Skeletal muscle cell (primary cell): ENCODE data around the gene IL9.
A peak's percentile ranks its signal among the peaks of the same experiment; 100 is the strongest.

Source experiments
- DNase-seq: peaks from one replicate; pipeline ENCODE4 v3.0.0-alpha.2; 2010; ENCODE audit warnings: low read depth
- H3K4me3 ChIP-seq: 2 replicates; pipeline ENCODE4 v1.5.1; 2011; ENCODE audit warnings: low read depth, mild to moderate bottlenecking, control low read depth, low read length, moderate library complexity

IL9 gene

DNA sequence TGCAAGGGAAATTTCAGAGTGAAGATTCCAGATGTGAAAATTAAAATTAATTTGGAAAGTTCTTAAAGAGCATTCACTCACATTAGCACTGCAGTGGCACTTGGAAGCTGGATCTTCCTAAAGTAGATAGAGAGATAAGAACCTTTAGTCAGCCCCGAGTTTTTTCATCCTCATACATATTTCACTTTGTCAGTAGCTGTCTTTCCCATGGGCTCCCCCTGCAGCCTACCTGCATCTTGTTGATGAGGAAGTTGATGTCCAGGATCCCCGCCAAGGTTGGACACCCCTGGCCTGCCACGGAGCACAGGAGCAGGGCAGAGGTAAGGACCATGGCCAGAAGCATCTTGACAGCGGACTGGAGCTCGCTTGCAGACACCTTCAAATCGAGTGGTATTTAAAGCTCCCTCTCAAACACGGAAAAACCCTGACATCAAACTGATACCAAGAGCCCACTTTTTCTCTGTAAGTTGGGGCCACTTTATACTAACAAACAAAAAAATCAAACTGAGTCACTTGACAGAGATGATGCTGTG is at the start of gene IL9:
TSS of gene IL9 (minus strand) at position 368 of the 533 bp plus-strand sequence. CDS start at position 343, 25 bp downstream.
- H3K4me3 ChIP-seq: no peak within 1 kb of the TSS
- DNase-seq: no peak

DNA sequence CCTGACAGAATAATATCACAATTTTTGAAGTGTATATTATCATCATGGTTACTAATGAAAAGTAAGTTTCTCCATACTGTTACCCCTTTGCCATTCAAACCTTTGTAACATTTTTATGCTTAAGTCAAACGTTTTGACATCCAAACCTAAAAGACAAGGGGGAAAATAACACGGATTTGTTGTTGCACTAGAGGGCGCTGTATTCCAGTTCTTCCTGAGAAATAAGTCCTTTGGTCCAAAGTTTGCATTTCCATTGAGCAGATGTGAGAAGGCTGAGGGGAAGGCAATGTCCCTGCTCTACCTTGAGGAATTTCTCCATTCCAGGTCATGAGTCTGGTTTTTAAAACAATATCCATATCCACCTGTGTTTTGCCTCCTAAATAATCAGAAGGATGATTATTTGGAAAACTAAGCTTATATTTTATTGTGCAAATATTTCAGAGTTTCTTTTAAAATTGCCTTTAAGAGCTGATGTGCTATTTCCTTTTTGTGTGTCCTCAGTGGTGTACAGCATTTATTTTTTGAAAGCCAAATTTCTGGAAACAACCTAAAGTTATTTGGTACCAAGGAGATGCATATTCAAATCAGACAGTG is 49.4 kb upstream of the IL9 start:
- DNase-seq: peak; percentile 54
- H3K4me3 ChIP-seq: no peak overlapping the region

DNA sequence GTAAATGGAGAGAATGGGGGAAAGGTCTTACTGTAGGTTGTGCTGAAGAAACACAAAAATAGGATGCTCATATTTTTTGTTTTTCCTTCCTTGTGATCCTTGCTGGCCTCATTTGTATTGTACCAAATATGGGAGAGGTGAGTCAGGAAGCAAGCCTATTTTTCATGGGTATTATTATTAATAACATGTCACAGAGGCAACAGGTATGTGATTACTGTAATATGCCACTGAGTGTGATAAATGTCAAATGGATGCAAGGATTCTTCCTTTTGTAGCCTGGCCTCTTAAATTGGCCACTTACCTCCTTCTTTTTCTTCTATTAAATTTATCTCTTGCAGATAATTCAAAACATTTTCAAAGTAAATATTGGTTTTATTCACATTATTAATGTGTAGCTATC is 48.9 kb upstream of the IL9 start:
- DNase-seq: no peak
- H3K4me3 ChIP-seq: no peak overlapping the region

DNA sequence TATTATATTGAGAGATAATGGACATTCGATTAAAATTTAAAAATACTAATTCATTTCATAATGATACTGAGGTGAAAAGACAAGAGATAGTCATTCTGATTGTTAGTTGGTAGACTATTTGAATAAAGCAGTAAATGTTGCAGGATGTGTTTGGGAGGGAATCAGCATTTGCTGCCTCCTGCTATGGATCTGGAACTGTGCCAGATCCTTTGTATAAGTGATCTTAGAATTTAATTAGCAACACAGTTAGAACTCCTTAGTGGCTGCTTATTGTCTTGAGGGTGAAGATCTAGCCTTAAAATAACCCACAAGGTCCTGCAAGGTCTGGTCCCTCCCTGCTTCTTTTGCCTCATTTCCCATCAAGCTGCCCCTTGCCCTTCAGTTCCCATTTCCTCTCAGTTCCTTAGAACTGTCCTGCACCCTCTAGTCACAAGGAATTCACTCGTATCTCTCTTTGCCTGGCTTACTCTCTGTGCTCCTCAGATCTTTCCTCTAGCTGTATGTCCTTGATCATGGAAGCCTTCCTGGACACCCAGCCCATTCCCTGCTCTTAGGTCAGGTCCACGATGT is 46.6 kb upstream of the IL9 start:
- H3K4me3 ChIP-seq: no peak overlapping the region
- no peak for DNase-seq

DNA sequence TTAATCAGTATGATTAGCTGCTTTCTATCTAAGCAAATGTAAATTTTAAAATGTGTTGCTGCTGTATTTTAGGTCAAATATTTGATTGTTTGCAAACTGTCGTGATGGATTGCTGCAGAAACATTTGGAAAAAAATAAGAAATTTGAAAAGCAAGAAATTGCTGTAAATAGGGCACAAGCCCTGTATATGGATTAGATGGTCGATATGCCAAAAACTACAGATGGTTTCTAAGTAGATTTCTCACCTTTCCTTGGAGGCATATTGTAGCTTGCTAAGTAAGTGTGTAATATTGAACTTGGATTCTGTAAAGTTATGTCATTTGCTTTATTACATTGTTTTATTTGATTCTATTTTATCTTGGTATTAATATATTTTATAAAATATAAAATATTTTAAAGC is 46.1 kb upstream of the IL9 start:
- no peak overlapping the region for H3K4me3 ChIP-seq
- DNase-seq: no peak

DNA sequence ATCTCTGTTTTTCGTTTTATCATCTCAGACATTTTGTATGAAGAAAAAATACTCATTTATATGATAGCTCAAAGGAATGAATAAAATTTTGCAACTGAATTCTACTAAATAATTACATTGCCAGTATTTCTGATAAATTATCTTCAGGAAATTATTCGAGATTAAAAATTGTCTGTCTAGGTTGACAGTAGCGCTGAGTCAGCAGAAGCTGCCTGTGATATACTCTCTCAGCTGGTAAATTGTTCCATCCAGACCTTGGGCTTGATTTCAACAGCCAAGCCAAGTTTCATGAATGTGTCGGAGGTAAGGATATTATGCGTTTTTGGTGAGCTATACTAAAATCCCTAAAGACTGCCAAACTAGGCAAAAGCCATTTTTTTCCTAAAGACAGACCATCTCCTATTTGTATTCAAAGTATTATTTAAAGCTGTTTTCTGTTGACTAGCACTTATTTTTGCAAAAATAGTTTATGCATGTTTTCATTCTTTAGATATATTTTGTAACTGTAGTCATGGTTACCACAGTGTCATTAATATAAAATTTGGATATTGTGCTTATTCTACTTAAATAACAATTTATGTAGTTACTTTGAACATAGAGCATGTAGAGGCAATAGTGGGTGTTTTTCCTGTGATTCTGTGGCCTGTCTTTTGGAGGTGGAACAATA is 41.7 kb upstream of the IL9 start:
- H3K4me3 ChIP-seq: no peak overlapping the region
- DNase-seq: no peak

DNA sequence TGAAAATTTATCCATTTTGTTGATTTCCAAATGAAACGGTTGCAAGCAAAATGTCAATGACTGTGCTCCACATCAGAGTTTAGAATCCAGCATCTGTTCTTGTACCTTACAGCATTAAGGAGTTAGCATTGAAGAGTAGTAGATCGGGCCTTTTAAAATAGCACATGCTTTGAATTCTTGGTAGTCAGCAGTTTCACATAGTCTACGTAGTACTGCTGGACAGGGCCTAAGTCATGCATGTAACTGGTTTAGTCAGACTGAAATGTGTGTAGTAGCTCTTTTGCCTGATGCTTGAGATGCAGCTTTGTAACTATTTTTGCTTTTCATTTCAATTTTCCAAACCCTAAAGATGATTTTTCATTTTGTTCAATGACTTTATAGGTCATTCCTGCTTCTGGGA is 39.3 kb upstream of the IL9 start:
- DNase-seq: no peak
- no peak overlapping the region for H3K4me3 ChIP-seq

DNA sequence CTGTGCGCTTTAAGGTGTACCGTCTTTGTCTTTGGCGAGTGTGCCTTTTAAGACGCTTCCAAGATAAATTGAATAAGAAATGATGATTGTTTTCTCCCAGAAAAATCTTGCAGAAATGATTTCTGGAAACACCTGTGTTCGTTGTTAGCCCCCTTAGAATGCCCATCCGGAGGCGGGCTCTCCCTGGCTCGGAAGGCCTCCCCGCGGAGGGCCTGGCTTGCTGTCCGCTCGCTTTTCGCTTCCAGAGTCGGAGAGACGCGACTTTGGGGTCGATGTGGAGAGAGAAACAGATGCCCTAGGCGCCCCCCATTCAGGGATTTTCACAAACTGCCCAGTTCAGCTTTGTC is 35.3 kb upstream of the IL9 start:
- DNase-seq: no peak
- peak overlapping the region; percentile 1 for H3K4me3 ChIP-seq

DNA sequence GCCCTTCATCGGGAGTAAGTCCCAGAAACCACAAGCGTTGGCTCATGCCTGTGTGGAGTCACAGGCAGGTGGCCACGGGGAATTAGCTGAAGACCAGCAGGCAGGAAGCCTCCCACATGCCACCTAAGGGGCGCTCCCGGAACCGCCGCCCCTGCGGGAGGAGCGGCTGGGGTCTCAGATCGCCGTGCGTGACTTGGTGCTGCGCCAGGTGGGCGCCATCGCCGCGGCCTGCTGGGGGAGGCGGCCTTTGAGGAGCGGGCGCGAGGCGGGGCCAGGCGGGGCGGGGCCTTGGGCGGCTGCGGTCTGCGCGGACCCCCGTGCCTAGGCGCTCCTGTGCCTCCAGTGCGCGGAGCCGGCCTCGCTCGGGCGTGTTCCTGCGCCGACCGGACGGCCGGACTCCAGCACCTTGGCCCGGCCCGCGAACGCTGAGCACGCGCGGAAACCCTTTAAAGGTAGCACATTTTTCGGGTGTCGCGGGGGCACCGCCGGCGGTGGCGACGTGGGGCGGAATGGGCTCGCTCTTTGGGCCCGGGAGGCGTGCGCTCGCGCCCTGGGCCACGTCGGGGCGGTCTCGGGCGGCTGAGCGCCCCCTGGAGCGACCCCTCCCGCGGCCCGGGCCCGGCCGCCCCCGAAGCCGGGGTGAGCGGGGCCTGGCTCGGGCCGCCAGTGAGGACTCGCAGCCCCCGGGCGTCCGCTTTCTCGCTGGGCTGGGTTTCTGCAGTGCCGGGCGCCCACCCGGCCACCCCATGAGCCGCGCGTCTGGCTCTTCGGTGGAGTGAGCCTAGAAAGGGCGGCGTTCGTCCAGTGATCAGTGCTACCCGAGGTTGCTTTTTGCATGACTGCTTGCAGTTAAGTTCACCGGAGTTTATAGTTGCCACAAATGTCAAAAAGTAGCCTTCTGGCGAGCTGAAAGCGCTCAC is 34.6 kb upstream of the IL9 start:
- no peak for DNase-seq
- peak overlapping the region; percentile 38 for H3K4me3 ChIP-seq

DNA sequence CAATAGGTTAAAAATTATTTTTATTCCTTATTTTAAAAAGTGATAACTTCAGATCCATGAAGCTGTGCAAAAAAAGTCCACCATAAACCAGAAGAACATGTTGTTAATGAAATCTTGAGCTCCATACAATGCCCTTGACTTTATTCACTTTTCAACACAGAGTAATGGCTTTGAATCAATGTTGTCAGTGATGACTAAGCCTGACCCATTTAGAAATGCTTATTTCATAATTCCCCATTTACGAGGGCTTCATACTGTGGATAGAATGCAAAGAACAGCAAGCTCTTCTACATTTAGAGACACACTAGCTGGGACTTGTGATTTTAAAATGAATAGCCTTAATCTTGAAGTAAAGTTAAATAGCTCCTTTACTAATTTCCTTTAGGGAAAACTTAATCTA is 25.7 kb upstream of the IL9 start:
- peak; percentile 28 for DNase-seq
- no peak overlapping the region for H3K4me3 ChIP-seq

DNA sequence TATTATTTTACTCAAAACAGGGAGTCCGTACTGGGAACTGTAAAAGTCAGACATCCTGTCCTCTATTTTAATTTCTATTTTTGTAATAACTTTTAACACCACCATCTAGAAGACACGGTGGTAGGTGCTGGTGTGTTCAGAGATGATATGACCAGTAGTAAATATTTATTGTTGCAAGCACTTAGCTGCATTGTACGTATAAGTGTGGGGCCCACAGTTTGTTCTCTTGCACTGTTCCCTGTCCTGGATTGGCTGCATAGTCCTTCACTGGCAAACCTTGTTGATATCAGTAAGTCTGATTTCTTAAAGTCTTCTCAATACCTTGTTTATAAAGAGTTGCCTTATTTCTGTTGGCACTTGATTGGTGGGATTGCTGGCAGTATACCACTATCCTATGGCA is 24.6 kb upstream of the IL9 start:
- H3K4me3 ChIP-seq: no peak overlapping the region
- no peak for DNase-seq

DNA sequence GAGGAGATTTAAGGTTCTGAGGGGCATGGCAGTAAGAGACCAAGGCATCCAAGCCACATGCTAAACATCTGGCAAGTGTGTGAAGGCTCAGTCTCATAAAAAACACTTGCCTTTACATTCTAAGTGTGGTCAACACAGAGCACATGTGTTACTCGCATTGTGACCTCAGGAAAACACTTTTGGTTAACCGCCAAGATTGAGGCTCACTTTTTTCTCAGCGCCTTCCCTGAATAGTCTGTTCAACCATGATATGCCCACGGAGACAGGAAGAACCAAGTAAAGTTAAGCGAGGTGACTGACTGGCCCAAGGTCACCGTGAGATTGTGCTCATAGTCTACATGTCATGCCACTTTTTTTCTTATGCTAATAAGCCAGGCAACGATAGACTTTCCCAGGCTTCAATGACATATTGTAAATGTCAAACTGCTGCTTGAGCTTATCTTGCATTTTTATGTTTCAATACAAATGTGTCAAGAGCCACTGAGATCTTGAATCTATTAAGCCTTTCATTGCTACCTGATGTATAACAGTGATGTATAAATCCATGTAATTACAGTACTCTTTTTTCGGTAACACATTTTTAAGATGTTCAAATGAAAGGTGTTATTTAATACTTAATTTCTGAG is 21.1 kb upstream of the IL9 start:
- no peak overlapping the region for H3K4me3 ChIP-seq
- DNase-seq: no peak

DNA sequence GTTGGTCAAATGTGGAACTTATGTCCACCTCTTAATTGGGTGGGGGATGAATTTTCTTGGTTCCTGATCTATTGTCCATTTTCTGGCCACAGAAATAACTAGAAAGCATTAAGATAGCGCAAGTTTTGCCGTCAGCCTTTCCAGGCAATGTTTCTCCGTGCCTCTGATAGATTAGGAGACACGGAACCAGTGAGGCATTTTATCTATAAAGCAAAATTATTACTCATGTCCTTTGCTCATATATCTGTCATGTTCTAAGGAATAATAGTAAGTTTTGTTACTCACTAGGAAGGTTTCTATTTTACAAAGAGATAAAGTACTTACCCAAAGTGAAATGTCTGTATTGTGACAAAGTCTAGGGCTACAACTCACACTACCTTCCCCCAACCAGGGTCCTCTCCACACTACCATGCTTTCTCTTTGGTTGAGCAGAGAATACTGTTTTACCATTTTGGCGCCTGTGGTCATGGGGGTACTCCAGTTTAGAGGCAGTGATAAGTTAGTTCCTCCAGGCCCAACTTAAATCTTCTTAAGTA is 19.9 kb upstream of the IL9 start:
- no peak overlapping the region for H3K4me3 ChIP-seq
- DNase-seq: no peak

DNA sequence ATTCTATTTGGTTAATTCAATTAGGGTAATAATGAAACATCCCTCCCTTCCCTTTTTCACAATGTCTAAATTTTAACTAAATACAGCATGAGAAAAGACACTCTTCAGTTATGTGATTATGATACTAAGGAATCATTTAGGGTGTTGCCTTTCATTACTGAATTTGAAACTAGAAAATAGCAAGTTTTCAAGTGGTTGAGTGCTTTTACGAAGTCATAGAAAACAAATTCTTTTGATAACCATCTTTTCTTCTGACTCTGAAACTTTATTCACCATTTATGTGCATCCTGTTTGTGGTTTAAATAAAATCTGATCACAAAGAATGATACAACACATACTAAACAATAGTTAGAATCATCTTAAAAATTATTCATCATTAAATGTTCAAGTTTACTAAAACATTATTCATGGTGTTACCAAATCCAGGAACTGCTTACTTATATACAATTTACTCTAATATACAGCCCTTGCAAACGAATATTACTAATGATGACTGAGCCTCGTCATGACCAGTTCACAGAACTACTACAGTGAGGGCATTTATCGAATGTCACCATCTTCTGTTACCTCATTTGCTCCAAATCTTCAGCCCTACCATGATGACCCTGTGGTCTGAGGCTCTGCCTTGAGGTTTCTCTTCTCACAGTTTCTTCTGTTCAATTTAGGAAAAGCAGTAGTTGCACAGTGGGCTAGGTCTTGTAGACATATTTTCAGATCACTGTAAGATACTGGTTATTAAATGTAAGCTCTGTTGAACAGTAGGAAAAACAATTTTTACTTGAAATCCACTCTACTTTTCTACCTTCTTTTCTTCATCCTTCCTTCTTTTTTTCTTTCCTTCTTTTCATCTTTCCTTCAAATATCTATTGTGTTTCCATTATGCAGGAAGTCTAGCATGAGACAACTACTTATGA is 18.3 kb upstream of the IL9 start:
- H3K4me3 ChIP-seq: no peak overlapping the region
- DNase-seq: no peak

DNA sequence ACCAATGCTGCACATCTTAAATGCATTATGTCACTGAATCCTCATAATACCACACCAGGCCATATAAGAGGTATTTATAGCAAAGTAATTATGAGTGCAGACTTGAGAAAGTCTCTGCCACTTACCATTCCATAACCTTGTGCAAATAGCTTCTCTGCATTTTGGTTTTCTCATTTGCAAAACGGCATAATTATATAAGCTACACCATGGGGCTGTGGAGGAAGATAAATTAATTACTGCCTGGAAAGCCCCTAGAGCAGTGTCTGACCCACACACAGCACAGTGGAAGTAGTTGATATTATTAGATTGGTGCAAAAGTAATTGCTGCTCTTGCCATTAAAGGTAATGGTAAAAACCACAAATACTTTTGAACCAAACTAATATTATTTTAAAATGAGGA is 9.5 kb upstream of the IL9 start:
- DNase-seq: no peak
- no peak overlapping the region for H3K4me3 ChIP-seq

DNA sequence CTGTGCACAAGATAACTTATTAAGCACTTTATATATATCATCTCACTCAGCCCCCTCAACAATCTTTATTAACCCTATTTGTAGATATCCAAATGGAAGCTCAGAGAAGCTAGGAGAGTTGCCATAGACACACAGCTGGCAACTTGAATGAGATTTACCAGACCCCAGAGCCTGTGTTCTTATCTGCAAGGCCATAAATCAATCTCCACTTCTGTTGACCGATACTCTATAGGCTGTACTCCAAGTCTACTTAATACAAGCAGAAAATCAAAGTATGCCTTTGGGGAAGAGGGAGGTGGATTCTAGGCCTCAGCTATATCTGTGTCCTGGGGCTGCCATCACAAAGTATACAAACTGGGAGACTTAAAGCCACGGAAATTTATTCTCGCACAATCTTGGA is 6.0 kb upstream of the IL9 start:
- no peak for DNase-seq
- no peak overlapping the region for H3K4me3 ChIP-seq

DNA sequence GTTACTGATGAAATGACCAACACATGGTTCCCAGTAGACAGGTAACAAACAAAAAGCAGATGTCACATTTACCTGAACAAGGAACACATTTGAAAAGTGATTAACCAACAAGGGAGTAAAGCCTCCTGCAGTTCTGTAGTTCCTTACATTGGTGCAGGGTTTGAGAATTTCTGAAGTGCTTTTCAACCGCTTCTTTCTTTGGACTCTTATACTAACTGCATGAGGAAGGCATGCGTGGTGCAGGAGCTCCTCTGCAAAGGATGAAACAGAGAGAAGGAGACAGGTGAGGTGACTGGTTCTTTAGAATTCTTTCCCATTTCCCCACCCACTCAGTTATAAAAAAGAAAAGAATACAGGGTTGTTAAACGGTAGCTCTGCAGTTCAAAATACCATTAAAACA is 4.6 kb upstream of the IL9 start:
- no peak overlapping the region for H3K4me3 ChIP-seq
- no peak for DNase-seq

DNA sequence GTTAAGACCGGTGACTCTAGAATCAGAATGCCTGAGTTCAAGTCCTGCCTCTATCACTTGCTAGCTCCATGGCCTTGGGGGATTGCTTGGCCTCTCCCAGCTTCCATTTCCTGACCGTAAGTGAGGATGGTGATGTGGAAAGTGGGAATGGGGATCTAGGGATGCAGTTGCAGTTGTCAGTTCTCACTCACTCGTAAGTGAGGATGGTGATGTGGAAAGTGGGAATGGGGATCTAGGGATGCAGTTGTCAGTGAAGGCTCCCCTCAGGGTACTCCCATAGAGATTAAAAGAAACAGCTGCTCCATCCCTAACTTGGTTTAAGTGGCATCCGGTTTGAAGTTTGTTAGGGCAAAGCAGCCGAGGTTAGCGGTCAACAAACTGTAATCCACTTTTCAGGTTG is 3.0 kb upstream of the IL9 start:
- no peak overlapping the region for H3K4me3 ChIP-seq
- DNase-seq: no peak
